K562 treated with DMSO at 1 percent for 4 hours (cell line): ENCODE measurements around the gene STON2. TPM values are rescaled to one million over a fixed set of nuclear protein-coding genes. Genes with fewer than 3 reads are reported as not detected.

ENCODE experiments used
- total RNA-seq: library from RNA; unstranded; fragments of 300-600 nt; gene quantifications from 2 replicates; pipeline ENCODE4 v1.2.3, GENCODE V29; 2022; ENCODE audit not compliant: insufficient read depth

Gene STON2, protein sequence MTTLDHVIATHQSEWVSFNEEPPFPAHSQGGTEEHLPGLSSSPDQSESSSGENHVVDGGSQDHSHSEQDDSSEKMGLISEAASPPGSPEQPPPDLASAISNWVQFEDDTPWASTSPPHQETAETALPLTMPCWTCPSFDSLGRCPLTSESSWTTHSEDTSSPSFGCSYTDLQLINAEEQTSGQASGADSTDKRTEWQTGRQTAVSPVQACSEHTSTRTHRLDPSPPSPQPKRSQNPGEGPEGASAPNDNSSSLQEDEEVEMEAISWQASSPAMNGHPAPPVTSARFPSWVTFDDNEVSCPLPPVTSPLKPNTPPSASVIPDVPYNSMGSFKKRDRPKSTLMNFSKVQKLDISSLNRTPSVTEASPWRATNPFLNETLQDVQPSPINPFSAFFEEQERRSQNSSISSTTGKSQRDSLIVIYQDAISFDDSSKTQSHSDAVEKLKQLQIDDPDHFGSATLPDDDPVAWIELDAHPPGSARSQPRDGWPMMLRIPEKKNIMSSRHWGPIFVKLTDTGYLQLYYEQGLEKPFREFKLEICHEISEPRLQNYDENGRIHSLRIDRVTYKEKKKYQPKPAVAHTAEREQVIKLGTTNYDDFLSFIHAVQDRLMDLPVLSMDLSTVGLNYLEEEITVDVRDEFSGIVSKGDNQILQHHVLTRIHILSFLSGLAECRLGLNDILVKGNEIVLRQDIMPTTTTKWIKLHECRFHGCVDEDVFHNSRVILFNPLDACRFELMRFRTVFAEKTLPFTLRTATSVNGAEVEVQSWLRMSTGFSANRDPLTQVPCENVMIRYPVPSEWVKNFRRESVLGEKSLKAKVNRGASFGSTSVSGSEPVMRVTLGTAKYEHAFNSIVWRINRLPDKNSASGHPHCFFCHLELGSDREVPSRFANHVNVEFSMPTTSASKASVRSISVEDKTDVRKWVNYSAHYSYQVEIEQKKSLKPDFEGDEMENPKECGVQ
- total RNA-seq, result 12.5 and 19.9 TPM in 2 replicates

DNA sequence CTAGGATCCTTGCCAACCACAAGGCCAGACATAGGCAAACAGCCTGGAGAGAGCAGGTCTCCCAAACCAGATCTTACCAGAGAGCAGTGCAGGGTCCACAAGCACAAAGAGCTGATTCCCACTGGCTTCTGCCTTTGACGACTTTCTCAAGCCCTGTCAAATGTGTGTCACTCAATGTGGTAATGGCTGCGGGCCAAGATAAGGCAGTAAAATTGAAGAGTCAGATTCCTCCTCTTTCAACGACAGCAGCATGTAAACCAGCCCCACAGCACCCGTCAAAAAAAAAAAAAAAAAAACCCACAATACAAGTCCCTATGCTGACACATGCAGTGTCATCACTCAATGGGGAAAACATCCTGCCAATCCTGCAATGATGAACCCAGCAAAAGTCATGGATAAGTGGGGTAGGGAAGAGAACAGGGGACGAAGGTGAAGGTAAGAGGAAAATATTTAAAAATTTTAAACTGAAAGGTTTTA lies at the start of gene STON2:
Gene STON2, minus strand, starts transcription at position 123 of the 477 bp plus-strand sequence. CDS start 1,942 bp downstream, outside the sequence.

DNA sequence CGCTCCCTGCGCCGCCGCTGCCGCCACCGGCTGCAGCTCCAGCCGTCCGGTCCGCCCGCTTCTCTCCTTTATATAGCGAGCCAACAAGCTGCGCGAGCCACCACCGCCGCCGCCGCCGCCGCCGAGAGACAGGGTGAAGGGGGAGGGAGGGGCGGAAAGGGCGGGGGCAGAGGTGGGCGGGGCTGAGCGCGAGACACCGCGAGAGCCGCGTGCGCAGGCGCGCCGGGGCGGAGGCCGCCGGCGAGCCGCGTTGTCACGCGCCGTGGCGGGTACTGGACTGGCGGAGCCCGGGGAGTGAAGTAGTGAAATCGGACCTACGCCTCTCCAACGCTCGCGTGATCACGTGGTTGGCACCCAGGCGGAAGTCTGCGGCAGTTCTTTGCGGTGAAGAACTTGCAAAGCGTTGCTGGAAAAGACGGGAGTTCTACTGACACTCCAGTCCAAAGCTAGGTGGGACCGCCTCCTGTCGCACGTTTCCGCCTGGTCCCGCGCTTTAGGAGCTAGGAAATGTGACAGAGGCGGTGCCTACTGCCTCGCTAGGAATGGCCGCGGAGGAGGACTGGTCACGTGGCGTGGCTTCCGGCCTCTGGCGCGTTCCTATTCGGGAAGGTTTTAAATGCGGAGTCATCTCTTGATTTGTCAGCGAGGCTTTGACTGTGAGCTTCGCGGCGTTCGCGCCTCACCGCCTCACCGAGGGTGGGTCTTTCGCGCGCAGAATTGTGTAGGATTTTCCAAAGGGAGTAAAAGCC lies 179.1 kb downstream of the STON2 start, which contains the start of gene GTF2A1:
Gene GTF2A1, minus strand, starts transcription at position 130 of the 749 bp plus-strand sequence. CDS start 441 bp downstream, outside the sequence.

Other genes starting within 250 kb of the STON2 start
- 13.5 TPM in 2 replicates for gene GTF2A1, start 179.4 kb downstream of the STON2 start, total RNA-seq
- gene SEL1L, start 133.5 kb upstream of the STON2 start, total RNA-seq, result 20.2 and 27.4 TPM in 2 replicates